GM10266 (cell line): ENCODE data around the gene ANKRD6.

Experiments used
- DNase-seq: peaks from one replicate; pipeline ENCODE4 v3.0.0; 2012; ENCODE audit errors: extremely low spot score
- CTCF ChIP-seq: IDR thresholded peaks from 2 replicates; pipeline ENCODE4 v1.5.1; 2012; ENCODE audit warnings: mild to moderate bottlenecking, low read depth; ENCODE audit not compliant: control insufficient read depth, insufficient read depth; ENCODE audit errors: missing control alignments

ANKRD6 gene

GRCh38 chr6:89605861-89606260 lies 172.9 kb downstream of the ANKRD6 start:
- DNase-seq: no peak
- TF ChIP-seq CTCF: no peak

- TF ChIP-seq CTCF: peak; percentile 87
- DNase-seq: peak; percentile 56
Observed at GRCh38 chr6:89610149-89610642, 177.2 kb downstream of the ANKRD6 start.

GRCh38 chr6:89611666-89612065 lies 178.7 kb downstream of the ANKRD6 start:
- no peak for TF ChIP-seq CTCF
- DNase-seq: no peak

- TF ChIP-seq CTCF: no peak
- DNase-seq: no peak
Observed at GRCh38 chr6:89612121-89612520, 179.2 kb downstream of the ANKRD6 start.

GRCh38 chr6:89613790-89614189 lies 180.8 kb downstream of the ANKRD6 start:
- DNase-seq: no peak
- no peak for TF ChIP-seq CTCF

- no peak for TF ChIP-seq CTCF
- no peak for DNase-seq
Observed at GRCh38 chr6:89615882-89616281, 182.9 kb downstream of the ANKRD6 start.

- no peak for DNase-seq
- no peak for TF ChIP-seq CTCF
Observed at GRCh38 chr6:89616531-89616930, 183.6 kb downstream of the ANKRD6 start.
